Muscle of arm (tissue), 14 donors: ENCODE measurements around the gene CATSPER3. TPM values are rescaled to one million over a fixed set of nuclear protein-coding genes. Genes with fewer than 3 reads are reported as not detected.

Experiments
- DNase-seq: peaks from one replicate; pipeline ENCODE4 v3.0.0-alpha.2; 2013
- long read RNA-seq, 11 donors: transcript quantifications; one replicate each; lab custom pipeline, GENCODE V29; 2026
- polyA plus RNA-seq, 12 donors: library from polyadenylated mRNA; unstranded; fragments of 120-200 nt; gene quantifications; one replicate each; pipeline ENCODE4 v1.2.1, GENCODE V29; 2013; ENCODE audit not compliant: insufficient read length in 12 of 12

The CATSPER3 gene
- 1 to 10 TPM in 1 of 12 donors, under 1 TPM in 9, not detected in 2; 0.48 to 1.0 (median 0.67) TPM for polyA plus RNA-seq
- long read RNA-seq, donor 1 = 0 reads
- long read RNA-seq, donor 2 = 0 reads
- long read RNA-seq, donor 3 = 0 reads
- long read RNA-seq, donor 4 = 0 reads
- long read RNA-seq, donor 5 = 0 reads
- long read RNA-seq, donor 6 = 0 reads
- long read RNA-seq, donor 7 = 0 reads
- long read RNA-seq, donor 8 = 0 reads
- long read RNA-seq, donor 9 = 0 reads
- long read RNA-seq, donor 10 = 0 reads
- long read RNA-seq, donor 11 = 0 reads

- no peak for DNase-seq
Measured at GRCh38 chr5:134967607-134968006, at the start of gene CATSPER3. TSS of gene CATSPER3 (plus strand) at chr5:134967907. CDS start at chr5:134967992, 85 bp downstream.

DNA sequence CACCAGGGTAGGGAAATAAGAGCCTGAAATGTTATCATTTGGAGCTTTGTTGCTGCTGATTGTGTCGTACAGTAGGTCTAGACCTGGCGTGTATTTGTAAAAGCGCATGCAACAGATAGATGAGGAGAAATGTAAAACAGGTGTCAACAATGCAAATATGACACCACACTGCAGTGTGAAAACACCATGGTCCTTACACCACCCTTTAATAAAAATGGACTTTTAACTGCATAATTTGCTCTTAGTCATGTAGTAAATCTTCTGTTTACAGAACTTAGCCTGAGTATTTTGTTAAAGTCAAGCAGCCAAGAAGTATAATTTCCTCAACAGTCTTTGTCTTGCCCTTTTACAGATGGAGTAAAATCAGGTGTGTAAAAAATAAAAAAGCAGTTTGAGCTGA is 48.8 kb upstream of the CATSPER3 start:
- no peak for DNase-seq

- no peak for DNase-seq
Measured at GRCh38 chr5:134920848-134921575, 46.7 kb upstream of the CATSPER3 start.

- no peak for DNase-seq
Measured at GRCh38 chr5:134932508-134932907, 35.2 kb upstream of the CATSPER3 start.

- DNase-seq = no peak
Measured at GRCh38 chr5:134934202-134934601, 33.5 kb upstream of the CATSPER3 start.

GRCh38 chr5:134935711-134936602 is 31.8 kb upstream of the CATSPER3 start:
- peak; percentile 12 for DNase-seq

DNA sequence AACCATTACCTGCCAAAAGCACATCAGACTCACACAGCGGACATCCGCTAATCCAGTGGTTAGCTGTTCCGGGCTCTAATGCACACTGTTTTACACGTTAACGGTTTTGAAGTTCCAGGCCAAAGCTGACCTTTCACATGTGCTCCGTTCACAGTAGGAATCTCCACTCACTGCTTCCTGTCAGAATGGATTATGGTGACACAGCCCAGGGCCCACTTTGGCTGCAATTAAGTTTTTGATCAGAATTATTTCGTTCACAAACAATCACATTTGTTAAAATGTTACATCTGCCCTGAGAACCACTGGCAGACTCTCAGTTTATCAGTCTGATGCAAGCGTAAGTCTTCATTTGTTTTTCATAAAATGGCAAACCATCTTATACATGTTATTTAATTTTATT is 30.2 kb upstream of the CATSPER3 start:
- no peak for DNase-seq

DNA sequence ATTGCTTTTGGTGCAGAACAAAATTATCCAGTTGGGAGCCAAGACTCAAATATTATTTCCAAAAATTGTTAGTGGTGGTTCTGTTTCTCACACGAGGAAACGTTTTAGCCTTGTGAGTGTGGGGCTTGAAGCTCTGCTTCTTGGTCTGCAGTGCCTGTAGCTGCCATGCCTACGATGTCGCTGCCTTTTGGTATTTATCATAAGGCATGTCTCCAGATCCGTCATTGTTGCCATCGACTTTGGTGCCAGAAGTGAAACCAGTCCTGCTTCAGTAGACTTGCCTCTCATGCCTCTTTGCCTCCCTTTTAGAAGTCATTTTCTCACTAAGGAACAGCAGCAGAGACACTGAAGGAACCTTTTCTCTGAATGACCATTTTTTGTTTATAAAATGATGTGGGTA is 29.7 kb upstream of the CATSPER3 start:
- DNase-seq = no peak

DNA sequence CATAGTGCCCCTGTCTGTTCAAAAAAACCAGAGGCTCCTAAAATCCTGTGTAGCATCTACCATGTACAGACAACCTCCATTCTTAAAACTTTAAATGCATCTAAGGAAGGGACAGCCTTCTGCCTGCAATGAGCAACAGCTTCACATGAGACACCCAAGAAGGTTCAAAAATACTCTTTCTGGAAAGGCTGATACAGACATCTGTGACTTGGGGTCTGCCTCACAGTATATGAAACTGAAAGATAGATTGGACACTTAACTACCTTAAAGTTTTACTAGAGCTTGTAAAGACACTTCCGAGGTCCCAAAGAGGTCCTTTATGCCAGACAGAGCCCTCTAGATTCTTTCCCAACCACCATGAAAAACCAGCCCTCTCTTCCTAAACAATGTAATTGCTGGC is 28.2 kb upstream of the CATSPER3 start:
- DNase-seq = no peak

DNA sequence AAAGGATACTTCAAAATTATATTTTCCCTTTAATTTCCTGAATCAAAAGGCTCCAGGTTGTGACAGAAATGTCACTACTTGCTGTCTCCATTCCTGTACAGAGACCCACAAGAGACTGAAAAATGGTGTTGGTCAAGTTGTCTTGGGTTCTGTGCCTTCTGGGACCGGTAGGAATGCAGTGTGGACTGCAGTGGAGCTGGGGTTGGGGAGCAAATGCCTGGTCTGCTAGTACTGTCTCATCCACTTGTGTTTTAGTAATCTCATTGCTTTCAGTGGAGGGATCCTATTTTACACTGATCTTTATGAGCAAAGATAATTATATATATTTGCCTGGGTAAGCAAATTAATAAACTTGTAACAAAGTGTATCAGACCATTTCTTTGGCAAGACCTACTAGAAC is 24.2 kb upstream of the CATSPER3 start:
- DNase-seq = no peak

- DNase-seq = no peak
Measured at GRCh38 chr5:134944630-134945029, 23.1 kb upstream of the CATSPER3 start.

GRCh38 chr5:134945041-134945440 is 22.7 kb upstream of the CATSPER3 start:
- no peak for DNase-seq

DNA sequence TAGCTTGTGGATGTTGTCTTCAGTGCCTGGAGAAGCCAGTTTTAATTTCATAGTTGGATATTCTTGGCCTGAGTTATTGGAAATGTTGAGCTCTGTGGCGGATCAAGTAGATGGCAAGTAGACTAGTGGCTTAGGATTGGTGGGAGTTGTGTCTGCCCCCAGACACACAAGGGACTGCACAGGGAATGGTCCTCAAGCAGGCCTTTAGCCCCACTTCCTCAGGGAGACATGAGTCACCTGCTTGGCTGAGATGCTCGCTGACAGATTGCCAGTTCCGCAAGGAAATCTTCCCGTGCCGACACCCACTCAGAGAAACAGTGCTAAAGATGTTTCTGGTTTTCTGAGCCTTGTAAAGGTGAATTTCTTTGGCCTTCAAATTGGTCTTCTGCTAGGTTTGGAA is 18.8 kb upstream of the CATSPER3 start:
- DNase-seq = peak; percentile 25

- no peak for DNase-seq
Measured at GRCh38 chr5:134949316-134949715, 18.4 kb upstream of the CATSPER3 start.

- no peak for DNase-seq
Measured at GRCh38 chr5:134957920-134958608, 9.6 kb upstream of the CATSPER3 start.

DNA sequence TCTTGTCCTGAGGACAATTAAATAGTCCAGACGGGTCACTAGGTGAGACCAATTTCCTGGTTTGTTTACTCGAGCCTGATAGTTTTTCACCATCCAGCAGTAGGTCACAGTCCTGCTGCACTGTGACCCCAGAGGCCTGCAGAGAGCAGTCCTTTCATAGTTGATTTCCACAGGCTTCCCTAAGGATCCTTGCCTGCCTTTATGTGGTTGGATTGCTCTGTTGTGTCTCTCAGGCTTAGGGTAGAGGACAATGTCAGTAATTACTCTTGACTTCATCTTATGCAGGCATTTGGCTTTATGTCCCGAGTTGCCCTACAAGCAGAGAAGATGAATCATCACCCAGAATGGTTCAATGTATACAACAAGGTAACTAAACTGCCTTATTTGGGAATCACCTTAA is 9.0 kb upstream of the CATSPER3 start:
- DNase-seq = no peak

GRCh38 chr5:134963098-134963497 is 4.6 kb upstream of the CATSPER3 start:
- DNase-seq = no peak

GRCh38 chr5:134964359-134965270 is 3.1 kb upstream of the CATSPER3 start:
- no peak for DNase-seq

DNA sequence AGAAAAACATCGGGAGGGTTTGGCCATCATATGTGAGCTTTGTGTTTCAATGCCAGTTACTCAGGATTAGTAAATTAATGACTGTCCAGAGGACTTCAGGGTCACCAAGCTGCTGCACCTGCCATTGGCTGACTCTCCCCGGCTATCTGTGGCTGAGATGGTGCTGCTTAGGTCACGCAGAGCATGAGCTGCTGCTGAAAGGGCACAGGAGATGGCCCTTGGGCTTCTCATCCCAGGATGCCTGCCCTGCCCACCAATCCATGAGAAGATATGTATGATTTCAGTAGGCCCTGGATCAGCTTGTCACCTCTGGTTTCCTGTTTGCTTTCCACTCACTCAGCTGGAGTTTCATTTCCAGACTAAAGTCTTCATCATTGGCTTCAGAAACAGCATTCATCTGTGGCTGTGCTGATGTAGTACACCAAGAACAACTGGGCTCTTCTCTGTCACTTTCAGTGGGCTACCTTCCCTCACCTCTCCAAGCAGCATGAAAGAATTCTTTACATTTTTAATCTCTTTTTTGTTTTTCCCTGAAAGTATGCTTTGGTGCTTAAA is 2.4 kb upstream of the CATSPER3 start:
- DNase-seq = no peak

DNA sequence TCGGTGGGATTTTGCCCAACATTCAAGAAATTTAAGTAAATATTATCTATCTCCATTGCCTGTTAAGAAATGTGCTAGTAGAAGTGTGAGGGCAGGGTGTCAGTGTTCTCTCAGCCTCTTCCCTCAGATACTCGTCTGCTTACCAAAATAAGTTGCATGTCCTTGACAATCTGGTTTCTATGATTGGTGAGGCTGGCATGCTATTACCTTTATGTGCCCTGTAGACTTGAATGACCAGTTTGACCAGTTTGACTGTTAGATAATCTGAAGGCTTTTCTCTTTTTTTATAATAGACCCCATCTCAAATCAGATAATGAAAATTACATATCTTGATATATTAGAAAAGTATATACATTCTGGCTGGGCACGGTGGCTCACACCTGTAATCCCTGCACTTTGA is 348 bp downstream of the CATSPER3 start:
- no peak for DNase-seq
